Body of pancreas (tissue), 4 donors: Measurements from ENCODE around the gene SNX13.

ENCODE experiments used
- CTCF ChIP-seq, 7 experiments: fragments of 450-650 bp in 4 of 7; fragments of 200-600 bp in 3 of 7; sonication (generic) in 3 of 7; IDR thresholded peaks; one replicate each; pipeline ENCODE4 v1.5.1; 2016 to 2019; ENCODE audit warnings: antibody characterized with exemption in 7 of 7
- POLR2A ChIP-seq, 3 donors: fragments of 450-650 bp; IDR thresholded peaks; one replicate each; pipeline ENCODE4 v1.6.1; 2016; ENCODE audit warnings: antibody characterized with exemption in 3 of 3, mild to moderate bottlenecking in 2 of 3

DNA sequence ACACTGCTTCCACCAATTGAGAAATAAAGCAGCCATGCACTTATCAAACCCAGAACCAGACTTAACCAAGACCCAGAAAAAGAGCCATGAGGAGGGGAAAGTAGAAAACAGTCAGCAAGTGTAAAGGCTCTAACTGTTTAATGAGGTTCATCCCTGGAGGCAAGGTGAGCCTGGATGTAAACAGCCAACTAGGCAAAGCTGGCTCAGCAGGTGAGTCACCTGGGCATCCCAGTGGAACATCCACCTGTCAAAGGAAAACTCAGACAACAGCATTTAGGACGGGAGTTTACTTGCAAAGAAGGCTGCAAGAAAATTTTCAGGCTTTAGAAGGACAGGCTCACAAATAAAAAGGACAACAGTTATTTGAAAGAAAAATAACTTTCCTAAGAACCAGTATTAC, 153.0 kb downstream of the SNX13 start:
- no peak for TF ChIP-seq CTCF (IDR thresholded peaks at IDR 0.05)
- no peak for TF ChIP-seq POLR2A (IDR thresholded peaks at IDR 0.05)
